ENCODE measurements around the gene PDE6H.

- no peak for TF ChIP-seq CTCF (IDR thresholded peaks at IDR 0.05; ENCODE audit: low read depth, low read length, poor library complexity, severe bottlenecking)
- no peak for TF ChIP-seq EZH2phosphoT487 (IDR thresholded peaks at IDR 0.05; ENCODE audit: borderline replicate concordance, low read length)
These were observed 21.7 kb upstream of the PDE6H start for GRCh38 chr12:14950982-14951746.

Data from DOHH2 (cell line).